Urinary bladder (tissue), 4 donors: ENCODE data around the gene PITPNM1. TPM values are rescaled to one million over a fixed set of nuclear protein-coding genes. Genes with fewer than 3 reads are reported as not detected.

ENCODE experiments used
- DNase-seq: peaks from one replicate; pipeline ENCODE4 v3.0.0-alpha.2; 2015; ENCODE audit errors: extremely low spot score
- H3K27ac ChIP-seq: one replicate; pipeline ENCODE4 v1.5.1; 2013; ENCODE audit warnings: low read depth, mild to moderate bottlenecking, moderate library complexity
- H3K36me3 ChIP-seq: one replicate; pipeline ENCODE4 v1.6.1; 2013; ENCODE audit warnings: mild to moderate bottlenecking, moderate library complexity; ENCODE audit not compliant: insufficient read depth
- H3K4me1 ChIP-seq: one replicate; pipeline ENCODE4 v1.6.1; 2013; ENCODE audit warnings: mild to moderate bottlenecking, moderate library complexity; ENCODE audit not compliant: insufficient read depth
- H3K4me3 ChIP-seq: one replicate; pipeline ENCODE4 v1.5.1; 2013; ENCODE audit warnings: low read depth, low read length
- WGBS: extraction: QIAGEN DNeasy Blood & Tissue Kit; methylation state at CpG from one replicate; pipeline ENCODE4 v1.1.7; 2013; 5-methylcytosine and 5-hydroxymethylcytosine counted together
- polyA plus RNA-seq: library from polyadenylated mRNA; stranded (reverse); fragments of 200-250 nt; gene quantifications from one replicate; pipeline ENCODE4 v1.2.3, GENCODE V29; 2013
- total RNA-seq: library from RNA; depleted of rRNA; stranded (reverse); fragments of >200 nt; gene quantifications from one replicate; pipeline ENCODE4 v1.2.3, GENCODE V29; 2014
- donor health status: healthy with polysubstance abuse.
- donor health status: healthy.

PITPNM1 gene
- total and polyA plus RNA-seq, 2 donors, result 12.6 to 18.5 TPM

GRCh38 chr11:67503119-67504004 lies 1.8 kb downstream of the PITPNM1 start:
- WGBS, result 77% methylated on average over 19 of the region's 19 CpGs
- no peak for DNase-seq
- H3K27ac ChIP-seq, result no peak overlapping the region
- H3K4me3 ChIP-seq, result peak overlapping the region; percentile 57
- H3K36me3 ChIP-seq, result no peaks in the 10 kb centered on the region
- no peaks in the 10 kb centered on the region for H3K4me1 ChIP-seq

- no peaks in the 10 kb centered on the region for H3K4me1 ChIP-seq
- no peak for DNase-seq
- no peak overlapping the region for H3K27ac ChIP-seq
- H3K36me3 ChIP-seq, result no peaks in the 10 kb centered on the region
- WGBS, result 96% methylated on average over 18 of the region's 18 CpGs
- H3K4me3 ChIP-seq, result no peak overlapping the region
Measured at GRCh38 chr11:67502328-67502979, 2.7 kb downstream of the PITPNM1 start.

- Histone ChIP-seq H3K4me3 (no peak overlapping the region), H3K27ac (no peak overlapping the region), H3K36me3 (no peaks in the 10 kb centered on the region), H3K4me1 (no peaks in the 10 kb centered on the region)
- DNase-seq, result no peak
- 97% methylated on average over 18 of the region's 18 CpGs for WGBS
Measured at GRCh38 chr11:67501854-67502253, 3.3 kb downstream of the PITPNM1 start.

- H3K27ac ChIP-seq, result no peak overlapping the region
- H3K4me1 ChIP-seq, result no peaks in the 10 kb centered on the region
- 94% methylated on average over 9 of the region's 9 CpGs for WGBS
- DNase-seq, result no peak
- H3K36me3 ChIP-seq, result no peaks in the 10 kb centered on the region
- no peak overlapping the region for H3K4me3 ChIP-seq
Measured at GRCh38 chr11:67500831-67501715, 4.1 kb downstream of the PITPNM1 start.

- 97% methylated on average over 1 of the region's 1 CpG for WGBS
- no peak for DNase-seq
- Histone ChIP-seq H3K36me3 (no peaks in the 10 kb centered on the region), H3K4me1 (no peaks in the 10 kb centered on the region), H3K4me3 (no peak overlapping the region), H3K27ac (no peak overlapping the region)
Measured at GRCh38 chr11:67500484-67500821, 4.7 kb downstream of the PITPNM1 start.

GRCh38 chr11:67499808-67500483 lies 5.2 kb downstream of the PITPNM1 start:
- Histone ChIP-seq H3K4me3 (no peak overlapping the region), H3K4me1 (no peaks in the 10 kb centered on the region), H3K27ac (no peak overlapping the region), H3K36me3 (no peaks in the 10 kb centered on the region)
- no peak for DNase-seq
- WGBS, result 96% methylated on average over 26 of the region's 26 CpGs

GRCh38 chr11:67498544-67498972 lies 6.6 kb downstream of the PITPNM1 start:
- H3K27ac ChIP-seq, result no peak overlapping the region
- no peak overlapping the region for H3K4me3 ChIP-seq
- WGBS, result 89% methylated on average over 21 of the region's 21 CpGs
- peaks cover 2% of the 10 kb centered on the region for H3K36me3 ChIP-seq
- no peak for DNase-seq
- H3K4me1 ChIP-seq, result no peaks in the 10 kb centered on the region

- DNase-seq, result no peak
- 96% methylated on average over 21 of the region's 21 CpGs for WGBS
- Histone ChIP-seq H3K4me3 (no peak overlapping the region), H3K27ac (no peak overlapping the region), H3K4me1 (no peaks in the 10 kb centered on the region), H3K36me3 (peaks cover 5% of the 10 kb centered on the region)
Measured at GRCh38 chr11:67497656-67498291, 7.4 kb downstream of the PITPNM1 start.

GRCh38 chr11:67496113-67496512 lies 9.1 kb downstream of the PITPNM1 start:
- DNase-seq, result no peak
- Histone ChIP-seq H3K4me1 (no peaks in the 10 kb centered on the region), H3K4me3 (no peak overlapping the region), H3K36me3 (peaks cover 5% of the 10 kb centered on the region), H3K27ac (no peak overlapping the region)
- WGBS, result 95% methylated on average over 12 of the region's 12 CpGs

GRCh38 chr11:67495234-67496005 lies 9.7 kb downstream of the PITPNM1 start:
- no peak for DNase-seq
- WGBS, result 94% methylated on average over 16 of the region's 16 CpGs
- Histone ChIP-seq H3K4me1 (no peaks in the 10 kb centered on the region), H3K4me3 (no peak overlapping the region), H3K36me3 (peaks cover 5% of the 10 kb centered on the region), H3K27ac (no peak overlapping the region)

GRCh38 chr11:67494371-67495233 lies 10.6 kb downstream of the PITPNM1 start:
- H3K36me3 ChIP-seq, result peaks cover 5% of the 10 kb centered on the region
- WGBS, result 88% methylated on average over 59 of the region's 59 CpGs

More at GRCh38 chr11:67494371-67495233, 10.6 kb downstream of the PITPNM1 start:
- DNase-seq, result no peak
- H3K4me3 ChIP-seq, result no peak overlapping the region
- H3K4me1 ChIP-seq, result no peaks in the 10 kb centered on the region
- no peak overlapping the region for H3K27ac ChIP-seq
